H1 (cell line): Measurements from ENCODE around the gene NDUFB10. TPM values are rescaled to one million over a fixed set of nuclear protein-coding genes. Genes with fewer than 3 reads are reported as not detected.

Source experiments
- CHD7 ChIP-seq: fragments of 300-600 bp; sonication (generic); IDR thresholded peaks from 2 replicates; pipeline ENCODE4 v1.7.1; 2012; ENCODE audit warnings: low read length, moderate library complexity, mild to moderate bottlenecking, inconsistent platforms; ENCODE audit not compliant: insufficient replicate concordance
- EP300 ChIP-seq, 2 experiments: IDR thresholded peaks; 1 replicate in 1 of 2; 2 replicates in 1 of 2; pipeline ENCODE4 v1.6.1; 2011 to 2012; ENCODE audit warnings: low read depth in 2 of 2, low read length in 2 of 2, mild to moderate bottlenecking in 2 of 2, borderline replicate concordance in 1 of 2, inconsistent platforms in 1 of 2, moderate library complexity in 1 of 2
- KDM4A ChIP-seq: IDR thresholded peaks from one replicate; pipeline ENCODE4 v1.7.1; 2012; ENCODE audit warnings: low read depth, mild to moderate bottlenecking, moderate library complexity, low read length, inconsistent platforms; ENCODE audit not compliant: severe bottlenecking
- POU5F1 ChIP-seq: IDR thresholded peaks from 2 replicates; pipeline ENCODE4 v1.6.1; 2011; ENCODE audit warnings: low read depth, mild to moderate bottlenecking, low read length, moderate library complexity
- SAP30 ChIP-seq: fragments of 300-600 bp; sonication (generic); IDR thresholded peaks from 2 replicates; pipeline ENCODE4 v1.7.1; 2012; ENCODE audit warnings: low read length, moderate library complexity, mild to moderate bottlenecking, inconsistent platforms; ENCODE audit not compliant: insufficient read depth, insufficient replicate concordance
- SUZ12 ChIP-seq: fragments of 200-600 bp; sonication (generic); IDR thresholded peaks from 2 replicates; pipeline ENCODE4 v1.6.1; 2012; ENCODE audit warnings: mild to moderate bottlenecking, inconsistent platforms, low read length, moderate library complexity, mixed read lengths
- TAF1 ChIP-seq: IDR thresholded peaks from 2 replicates; pipeline ENCODE4 v1.6.1; 2011; ENCODE audit warnings: mild to moderate bottlenecking, low read depth, low read length
- polyA plus RNA-seq, 7 experiments: library from polyadenylated mRNA; depleted of rRNA in 3 of 7; stranded (reverse) in 5 of 7; unstranded in 2 of 7; fragments of >200 nt in 5 of 7; fragments of 200-250 nt in 2 of 7; gene quantifications; 1 replicate in 5 of 7; 2 replicates in 1 of 7; 4 replicates in 1 of 7; pipeline versions ENCODE4 v1.2.1 to v1.2.3, GENCODE V29; 2011 to 2013; ENCODE audit warnings: missing spikeins in 2 of 7, mixed read lengths in 2 of 7
- total RNA-seq: library from RNA; stranded (reverse); fragmentation: NEBNext Ultra II Directional; extraction: Animal tissue kit (Norgen Biotek cat#: 25700); gene quantifications from 2 replicates; pipeline ENCODE4 v1.2.1, GENCODE V29; 2021

The NDUFB10 gene
- total and polyA plus RNA-seq, 2 of the 8 experiments (the other 6 are each of a cell fraction or from before 2014, with no cell fraction given): 183 to 194 TPM

GRCh38 chr16:1953734-1954133 lies 5.6 kb upstream of the NDUFB10 start (continued):
- TF ChIP-seq CHD7 (no peak), SUZ12 (no peak), EP300 (IDR thresholded peaks at IDR 0.05; ENCODE audit: borderline replicate concordance in 1 of 2, low read depth in 2 of 2, low read length in 2 of 2) (no peak), TAF1 (no peak), POU5F1 (no peak), KDM4A (no peak), SAP30 (no peak)
